GM23338 (cell line): Measurements from ENCODE around the gene FAM20A. TPM values are rescaled to one million over a fixed set of nuclear protein-coding genes. Genes with fewer than 3 reads are reported as not detected.

Source experiments
- ATAC-seq: fragments of 200-7000 bp; cut with Tn5 transposase; 3 replicates; pipeline ENCODE4 v1.9.1; 2020
- DNase-seq: peaks from one replicate; pipeline ENCODE4 v3.0.0-alpha.2; 2015; ENCODE audit warnings: low spot score
- H2AFZ ChIP-seq: fragments of 200-600 bp; sonication (generic); 2 replicates; pipeline ENCODE4 v1.8.0; 2016; ENCODE audit warnings: antibody characterized with exemption, mild to moderate bottlenecking, moderate library complexity
- H3F3A ChIP-seq: fragments of 200-600 bp; sonication (generic); replicated peaks from 2 replicates; pipeline ENCODE4 v1.8.0; 2017; ENCODE audit warnings: antibody characterized with exemption, mixed run types, low read depth
- H3K27ac ChIP-seq: fragments of 200-600 bp; sonication (generic); 2 replicates; pipeline ENCODE4 v1.6.1; 2016; ENCODE audit warnings: low read depth
- H3K27me3 ChIP-seq: fragments of 200-600 bp; sonication (generic); 2 replicates; pipeline ENCODE4 v1.8.0; 2016; ENCODE audit warnings: mild to moderate bottlenecking, mixed run types, moderate library complexity; ENCODE audit not compliant: insufficient read depth
- H3K36me3 ChIP-seq: fragments of 200-600 bp; sonication (generic); 2 replicates; pipeline ENCODE4 v1.8.0; 2016; ENCODE audit warnings: mild to moderate bottlenecking; ENCODE audit not compliant: insufficient read depth
- H3K4me1 ChIP-seq: fragments of 200-600 bp; sonication (generic); 2 replicates; pipeline ENCODE4 v1.8.0; 2016; ENCODE audit warnings: mild to moderate bottlenecking, moderate library complexity; ENCODE audit not compliant: insufficient read depth
- H3K4me2 ChIP-seq: fragments of 200-600 bp; sonication (generic); 2 replicates; pipeline ENCODE4 v1.7.1; 2017; ENCODE audit warnings: mixed run types
- H3K4me3 ChIP-seq: fragments of 200-600 bp; sonication (generic); 2 replicates; pipeline ENCODE4 v1.6.1; 2016; ENCODE audit warnings: mixed run types
- H3K79me2 ChIP-seq: fragments of 200-600 bp; sonication (generic); replicated peaks from 2 replicates; pipeline ENCODE4 v1.8.0; 2017; ENCODE audit warnings: mild to moderate bottlenecking; ENCODE audit not compliant: insufficient read depth
- H3K9me2 ChIP-seq: fragments of 200-600 bp; sonication (generic); 2 replicates; pipeline ENCODE4 v1.8.0; 2017; ENCODE audit not compliant: insufficient read depth
- H4K20me1 ChIP-seq: fragments of 200-600 bp; sonication (generic); replicated peaks from 2 replicates; pipeline ENCODE4 v1.8.0; 2017; ENCODE audit warnings: mild to moderate bottlenecking; ENCODE audit not compliant: insufficient read depth
- H3K27ac Mint-ChIP-seq: 2 replicates; pipeline ENCODE4 v1.8.0; 2020; ENCODE audit warnings: inconsistent platforms, mild to moderate bottlenecking, moderate library complexity, mixed read lengths
- H3K27me3 Mint-ChIP-seq: 3 replicates; pipeline ENCODE4 v1.8.0; 2022; ENCODE audit warnings: low read depth, mild to moderate bottlenecking, moderate library complexity, mixed read lengths, inconsistent platforms; ENCODE audit not compliant: insufficient read depth, poor library complexity
- H3K36me3 Mint-ChIP-seq: 3 replicates; pipeline ENCODE4 v1.8.0; 2021; ENCODE audit warnings: low read depth, mild to moderate bottlenecking, inconsistent platforms, moderate library complexity, mixed read lengths
- H3K4me1 Mint-ChIP-seq: 3 replicates; pipeline ENCODE4 v1.8.0; 2020; ENCODE audit warnings: mild to moderate bottlenecking, inconsistent platforms, mixed read lengths
- H3K4me3 Mint-ChIP-seq: 3 replicates; pipeline ENCODE4 v1.8.0; 2021; ENCODE audit warnings: moderate library complexity, mild to moderate bottlenecking, inconsistent platforms, mixed read lengths
- H3K9me3 Mint-ChIP-seq: 3 replicates; pipeline ENCODE4 v1.8.0; 2020; ENCODE audit warnings: moderate library complexity, mild to moderate bottlenecking, inconsistent platforms, mixed read lengths
- CREB1 ChIP-seq: fragments of 250-450 bp; sonication (Bioruptor Pico); IDR thresholded peaks from 2 replicates; pipeline ENCODE4 v1.5.0; 2020; ENCODE audit warnings: low read depth, mild to moderate bottlenecking, moderate library complexity
- CTCF ChIP-seq, 2 experiments: fragments of 200-600 bp in 1 of 2; sonication (generic) in 1 of 2; conservative IDR thresholded peaks; 2 replicates each; pipeline versions ENCODE4 v1.5.1 to v1.6.1; 2016 to 2017; ENCODE audit warnings: antibody characterized with exemption in 2 of 2, low read depth in 2 of 2, mild to moderate bottlenecking in 2 of 2, moderate library complexity in 1 of 2
- ETS1 ChIP-seq: IDR thresholded peaks from 2 replicates; pipeline ENCODE4 v1.6.1; 2016; ENCODE audit warnings: antibody characterized with exemption
- EZH2phosphoT487 ChIP-seq: fragments of 200-600 bp; sonication (generic); IDR thresholded peaks from one replicate; pipeline ENCODE4 v1.8.1; 2018; ENCODE audit warnings: antibody characterized with exemption; ENCODE audit not compliant: unreplicated experiment
- JUNB ChIP-seq: IDR thresholded peaks from one replicate; pipeline ENCODE4 v1.6.1; 2016; ENCODE audit warnings: antibody characterized with exemption; ENCODE audit not compliant: unreplicated experiment
- NANOG ChIP-seq: IDR thresholded peaks from 2 replicates; pipeline ENCODE4 v1.6.1; 2016; ENCODE audit warnings: antibody characterized with exemption, borderline replicate concordance
- POLR2AphosphoS5 ChIP-seq: IDR thresholded peaks from 2 replicates; pipeline ENCODE4 v1.6.1; 2016; ENCODE audit warnings: antibody characterized with exemption, low read depth
- REST ChIP-seq: IDR thresholded peaks from one replicate; pipeline ENCODE4 v1.6.1; 2018; ENCODE audit warnings: antibody characterized with exemption; ENCODE audit not compliant: unreplicated experiment
- STAT1 ChIP-seq: IDR thresholded peaks from one replicate; pipeline ENCODE4 v1.6.1; 2016; ENCODE audit warnings: antibody characterized with exemption; ENCODE audit not compliant: unreplicated experiment
- ZNF114 ChIP-seq: fragments of 250-450 bp; sonication (Bioruptor Pico); IDR thresholded peaks from 2 replicates; pipeline ENCODE4 v1.5.0; 2020; ENCODE audit warnings: mild to moderate bottlenecking, moderate library complexity
- ZNF331 ChIP-seq: fragments of 250-450 bp; sonication (Bioruptor Pico); IDR thresholded peaks from 2 replicates; pipeline ENCODE4 v1.5.0; 2020; ENCODE audit warnings: low read depth, mild to moderate bottlenecking, moderate library complexity
- ZNF462 ChIP-seq: fragments of 250-450 bp; sonication (Bioruptor Pico); IDR thresholded peaks from 2 replicates; pipeline ENCODE4 v1.5.0; 2020; ENCODE audit warnings: mild to moderate bottlenecking, moderate library complexity
- polyA plus RNA-seq: library from polyadenylated mRNA; unstranded; fragments of >200 nt; fragmentation: Nextera tagmentation; extraction: Ambion mirVana; gene quantifications from 2 replicates; pipeline ENCODE4 v1.2.1, GENCODE V29; 2016
- total RNA-seq: library from RNA; depleted of rRNA; stranded (reverse); fragments of >200 nt; shearing (Covaris generic); gene quantifications from 2 replicates; pipeline ENCODE4 v1.2.3, GENCODE V29; 2014

Gene FAM20A
- total and polyA plus RNA-seq, 2 experiments from 2014 or later: 1.3 to 1.6 TPM

- no peak for TF ChIP-seq REST
Observed at GRCh38 chr17:68498479-68499326, 102.5 kb downstream of the FAM20A start (continued).

- Histone ChIP-seq H3K36me3 (no peaks in the 10 kb centered on the region), H3F3A (0 out of 2 replicates have a peak, but pooled peaks cover 3% of the 10 kb centered on the region), H3K4me1 (no peaks in the 10 kb centered on the region), H3K27ac (no peak overlapping the region), H3K4me2 (no peak overlapping the region), H2AFZ (0 out of 2 replicates have a peak overlapping the region, but pooled peaks have one; percentile 72), H3K27me3 (no peaks in the 10 kb centered on the region), H3K4me3 (no peak overlapping the region), H3K79me2 (no peaks in the 10 kb centered on the region), H3K9me2 (no peaks in the 10 kb centered on the region), H4K20me1 (no peaks in the 10 kb centered on the region)
- H3K36me3 Mint-ChIP-seq: peaks cover 5% of the 10 kb centered on the region; the same call in 2 of the 3 replicates
- peaks cover 8% of the 10 kb centered on the region for H3K9me3 Mint-ChIP-seq
- no peaks in the 10 kb centered on the region for H3K4me1 Mint-ChIP-seq
- H3K27ac Mint-ChIP-seq: no peak overlapping the region
- ATAC-seq: no peak
- no peak for DNase-seq
- H3K27me3 Mint-ChIP-seq: peaks cover 12% of the 10 kb centered on the region
- no peak overlapping the region for H3K4me3 Mint-ChIP-seq
- TF ChIP-seq STAT1: no peak
- no peak for TF ChIP-seq ZNF331 (CRISPR knock-in tag)
- TF ChIP-seq EZH2phosphoT487: no peak
- no peak for TF ChIP-seq JUNB
- TF ChIP-seq ZNF114: no peak
- TF ChIP-seq CTCF (conservative IDR thresholded peaks at IDR 0.05; ENCODE audit: low read depth in 2 of 2): no peak
- TF ChIP-seq NANOG: no peak
- TF ChIP-seq POLR2AphosphoS5: no peak
- no peak for TF ChIP-seq ETS1
- no peak for TF ChIP-seq ZNF462
- no peak for TF ChIP-seq CREB1
Observed at GRCh38 chr17:68497885-68498319, 103.3 kb downstream of the FAM20A start.
